ENCODE measurements around the gene ADAM10.
"Not testable (repeated sequence)": the region's sequence is repeated elsewhere in the genome, so short reads cannot be mapped to it uniquely, and the experiment has no call there.

Gene ADAM10, protein sequence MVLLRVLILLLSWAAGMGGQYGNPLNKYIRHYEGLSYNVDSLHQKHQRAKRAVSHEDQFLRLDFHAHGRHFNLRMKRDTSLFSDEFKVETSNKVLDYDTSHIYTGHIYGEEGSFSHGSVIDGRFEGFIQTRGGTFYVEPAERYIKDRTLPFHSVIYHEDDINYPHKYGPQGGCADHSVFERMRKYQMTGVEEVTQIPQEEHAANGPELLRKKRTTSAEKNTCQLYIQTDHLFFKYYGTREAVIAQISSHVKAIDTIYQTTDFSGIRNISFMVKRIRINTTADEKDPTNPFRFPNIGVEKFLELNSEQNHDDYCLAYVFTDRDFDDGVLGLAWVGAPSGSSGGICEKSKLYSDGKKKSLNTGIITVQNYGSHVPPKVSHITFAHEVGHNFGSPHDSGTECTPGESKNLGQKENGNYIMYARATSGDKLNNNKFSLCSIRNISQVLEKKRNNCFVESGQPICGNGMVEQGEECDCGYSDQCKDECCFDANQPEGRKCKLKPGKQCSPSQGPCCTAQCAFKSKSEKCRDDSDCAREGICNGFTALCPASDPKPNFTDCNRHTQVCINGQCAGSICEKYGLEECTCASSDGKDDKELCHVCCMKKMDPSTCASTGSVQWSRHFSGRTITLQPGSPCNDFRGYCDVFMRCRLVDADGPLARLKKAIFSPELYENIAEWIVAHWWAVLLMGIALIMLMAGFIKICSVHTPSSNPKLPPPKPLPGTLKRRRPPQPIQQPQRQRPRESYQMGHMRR

GRCh38 chr15:58749532-58750337 lies at the start of gene ADAM10:
ADAM10 (minus strand) TSS chr15:58749707; CDS start chr15:58749534, 173 bp downstream.
- DNase-seq, result peak; percentile 37 to 100 (median 99)

GRCh38 chr15:58797505-58797904 lies 48.0 kb upstream of the ADAM10 start:
- DNase-seq, result no peak

DNA sequence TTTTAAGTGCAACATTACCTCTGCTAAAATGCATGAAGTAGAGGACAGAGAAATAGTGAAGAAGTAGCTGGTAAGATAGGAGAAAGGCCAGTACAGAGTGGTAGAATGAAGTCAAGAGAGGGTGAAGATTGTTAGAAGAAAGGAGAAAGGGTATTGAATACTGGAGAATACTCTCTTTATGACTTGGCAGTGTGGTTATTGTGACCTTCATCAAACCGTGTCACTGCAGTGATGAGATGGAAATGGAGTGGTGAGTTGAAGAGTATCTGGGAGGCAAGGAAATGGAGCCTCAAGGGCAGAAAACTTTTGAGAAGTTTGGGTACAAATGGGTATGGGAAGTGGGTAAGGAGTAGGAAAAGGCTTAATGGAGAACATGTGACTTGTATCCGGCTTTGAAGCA lies 46.3 kb upstream of the ADAM10 start:
- no peak for DNase-seq

GRCh38 chr15:58793862-58794261 lies 44.4 kb upstream of the ADAM10 start:
- DNase-seq, result no peak

DNA sequence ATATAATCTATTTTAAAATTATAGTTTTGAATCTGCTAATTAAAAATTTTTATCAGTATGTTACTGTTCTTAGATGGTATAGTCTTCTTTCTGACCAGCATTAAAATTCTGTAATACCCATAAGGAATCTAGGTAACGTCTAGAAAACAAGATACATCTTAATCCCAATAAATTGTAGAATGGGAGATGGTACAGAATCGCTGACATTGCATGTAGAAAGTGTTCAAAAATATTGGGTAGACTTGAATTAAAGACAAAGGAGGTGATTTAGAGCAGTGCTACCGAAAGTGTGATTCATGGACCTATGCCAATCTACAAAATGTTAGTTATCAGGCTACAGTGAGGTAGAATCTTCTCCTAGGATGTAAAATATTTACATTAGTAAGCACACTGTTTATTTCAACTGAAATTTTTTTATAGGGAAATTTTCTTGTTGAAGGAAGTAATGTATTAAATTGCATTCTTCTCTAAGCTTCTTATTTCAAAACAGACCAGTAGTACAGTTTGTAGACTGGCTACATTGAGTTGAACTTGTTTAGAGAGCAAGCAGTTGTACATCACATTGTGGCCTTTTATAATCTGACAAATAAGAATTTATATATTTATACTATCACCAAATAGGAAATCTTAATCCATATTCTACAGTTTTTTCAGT lies 38.7 kb upstream of the ADAM10 start:
- DNase-seq, result no peak

DNA sequence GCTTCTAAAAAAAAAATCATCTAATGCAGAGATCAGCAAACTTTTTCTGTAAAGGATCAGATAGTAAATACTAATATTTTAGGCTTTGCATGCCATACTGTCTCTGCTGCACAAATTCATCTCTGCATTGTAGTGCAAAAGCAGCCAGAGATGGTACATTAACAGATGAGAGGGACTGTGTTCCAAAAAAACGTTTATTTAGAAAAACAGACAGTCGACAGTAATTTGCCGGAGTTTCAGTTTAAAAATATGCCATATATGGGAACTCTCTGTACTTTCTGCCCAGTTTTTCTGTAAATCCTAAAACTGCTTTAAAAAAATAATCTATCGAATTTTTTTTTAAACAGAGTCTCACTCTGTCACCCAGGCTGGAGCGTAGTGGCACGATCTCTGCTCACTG lies 35.8 kb upstream of the ADAM10 start:
- no peak for DNase-seq

GRCh38 chr15:58779554-58779953 lies 30.0 kb upstream of the ADAM10 start:
- DNase-seq, result no peak

DNA sequence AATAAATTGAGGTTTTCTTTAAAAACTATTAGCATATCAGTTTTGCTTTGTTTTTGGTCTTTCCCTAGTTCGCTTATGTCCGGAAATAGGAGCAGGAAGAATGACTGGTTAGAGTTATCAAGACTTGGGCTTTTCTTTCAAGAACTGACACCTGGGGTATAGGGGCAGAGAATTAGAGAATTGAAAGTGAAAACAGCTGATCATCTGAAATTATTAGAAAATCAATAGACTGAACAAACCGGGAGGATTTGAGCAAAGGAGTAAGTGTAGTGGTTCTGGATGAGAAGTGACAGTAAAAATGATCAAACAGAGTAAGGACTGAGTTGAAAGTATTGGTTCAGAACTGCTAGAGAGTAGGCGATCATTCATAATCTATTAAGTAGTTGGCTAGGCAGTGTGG lies 27.6 kb upstream of the ADAM10 start:
- DNase-seq, result no peak

- no peak for DNase-seq
These were observed 25.9 kb upstream of the ADAM10 start for GRCh38 chr15:58775402-58775801.

- no peak for DNase-seq
These were observed 23.5 kb upstream of the ADAM10 start for GRCh38 chr15:58773024-58773423.

DNA sequence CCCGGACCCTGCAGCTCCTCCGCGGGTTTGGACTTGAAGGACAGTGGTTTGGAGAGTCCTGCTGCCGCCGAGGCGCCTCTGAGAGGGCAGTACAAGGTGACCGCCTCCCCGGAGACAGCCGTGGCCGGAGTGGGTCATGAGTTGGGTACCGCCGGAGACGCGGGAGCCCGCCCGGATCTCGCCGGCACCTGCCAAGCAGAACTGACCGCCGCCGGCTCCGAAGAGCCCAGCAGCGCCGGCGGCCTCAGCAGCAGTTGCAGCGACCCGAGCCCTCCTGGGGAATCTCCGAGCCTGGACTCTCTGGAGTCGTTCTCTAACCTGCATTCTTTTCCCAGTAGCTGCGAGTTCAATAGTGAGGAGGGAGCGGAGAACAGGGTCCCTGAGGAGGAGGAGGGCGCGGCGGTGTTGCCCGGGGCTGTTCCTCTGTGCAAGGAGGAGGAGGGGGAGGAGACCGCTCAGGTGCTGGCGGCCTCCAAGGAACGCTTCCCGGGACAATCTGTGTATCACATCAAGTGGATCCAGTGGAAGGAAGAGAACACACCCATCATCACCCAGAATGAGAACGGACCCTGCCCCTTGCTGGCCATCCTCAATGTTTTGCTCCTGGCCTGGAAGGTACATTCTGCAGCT lies 22.2 kb upstream of the ADAM10 start:
- DNase-seq, result peak in 41 of 56 donors; percentile 10 to 78 (median 57)

DNA sequence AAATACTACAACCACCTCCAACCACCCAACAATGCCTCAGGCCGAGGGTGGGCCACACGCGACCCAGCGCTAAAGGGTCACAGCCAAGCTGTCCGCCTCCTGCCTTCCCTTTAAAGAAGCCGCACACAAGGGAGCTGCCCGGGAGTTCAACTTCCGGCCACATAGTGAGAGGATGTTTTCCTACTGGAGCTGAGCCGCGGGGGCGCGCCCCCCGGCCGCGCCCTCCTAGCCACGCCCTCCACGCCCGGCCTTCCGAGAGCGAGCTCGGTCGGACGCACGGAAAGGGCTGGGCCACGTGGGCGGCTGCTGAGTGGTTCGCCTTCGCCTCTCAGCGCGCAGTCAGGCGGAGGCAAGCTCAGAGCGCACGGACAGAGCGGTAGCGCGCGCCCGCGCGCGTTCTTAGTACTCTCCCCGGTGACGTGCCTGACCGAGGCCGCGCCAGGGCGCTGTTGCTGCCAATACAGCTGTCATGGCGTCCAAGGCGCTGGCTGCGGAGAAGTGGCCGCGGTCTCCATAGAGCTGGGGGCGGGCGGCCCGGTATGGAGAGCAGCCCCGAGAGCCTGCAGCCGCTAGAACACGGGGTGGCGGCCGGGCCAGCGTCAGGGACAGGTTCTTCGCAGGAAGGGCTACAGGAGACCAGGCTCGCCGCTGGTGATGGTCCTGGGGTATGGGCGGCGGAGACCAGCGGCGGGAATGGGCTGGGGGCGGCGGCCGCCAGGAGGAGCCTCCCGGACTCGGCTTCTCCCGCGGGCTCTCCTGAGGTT lies 21.5 kb upstream of the ADAM10 start, which contains the start of gene MINDY2:
MINDY2 (plus strand) TSS at position 446 of the 764 bp plus-strand sequence; CDS start at position 540, 94 bp downstream.
- peak; percentile 60 to 99 (median 96) for DNase-seq

DNA sequence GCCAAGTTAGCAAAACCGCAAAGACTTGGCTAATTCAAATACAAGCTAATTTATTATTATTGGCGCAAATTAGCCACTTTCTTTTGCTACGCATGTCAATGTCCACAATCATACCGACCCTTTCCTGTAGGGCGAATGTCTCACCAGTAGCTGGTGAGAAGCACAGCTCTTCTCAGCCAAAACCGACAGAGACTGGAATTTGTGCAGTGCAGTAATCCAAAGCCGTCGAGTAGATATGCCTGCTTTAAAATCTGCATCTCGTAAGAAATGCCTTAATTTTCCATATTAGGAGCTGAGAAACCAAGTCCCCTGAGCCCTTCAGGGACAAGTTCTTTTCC lies 21.0 kb upstream of the ADAM10 start:
- DNase-seq, result peak in 3 of 56 donors; percentile 61 to 68 (median 62)

GRCh38 chr15:58768601-58769004 lies 19.1 kb upstream of the ADAM10 start:
- not testable (repeated sequence) for DNase-seq

GRCh38 chr15:58766290-58766689 lies 16.8 kb upstream of the ADAM10 start:
- DNase-seq, result no peak

DNA sequence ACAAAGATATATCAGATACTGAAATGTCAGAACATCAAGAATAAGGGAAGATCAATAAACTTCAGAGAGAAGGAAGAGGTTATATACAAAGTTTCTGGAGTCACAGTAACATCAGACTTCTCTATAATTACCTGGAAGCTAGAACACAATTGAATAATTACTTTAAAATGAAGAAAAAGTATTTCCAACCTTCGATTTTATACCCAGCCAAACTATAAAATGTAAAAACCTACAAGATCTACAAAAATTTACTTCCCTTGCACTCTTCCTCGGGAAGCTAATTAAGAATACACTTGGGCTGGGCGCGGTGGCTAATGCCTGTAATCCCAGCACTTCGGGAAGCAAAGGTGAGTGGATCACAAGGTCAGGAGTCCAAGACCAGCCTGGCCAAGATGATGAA lies 15.0 kb upstream of the ADAM10 start:
- no peak for DNase-seq

DNA sequence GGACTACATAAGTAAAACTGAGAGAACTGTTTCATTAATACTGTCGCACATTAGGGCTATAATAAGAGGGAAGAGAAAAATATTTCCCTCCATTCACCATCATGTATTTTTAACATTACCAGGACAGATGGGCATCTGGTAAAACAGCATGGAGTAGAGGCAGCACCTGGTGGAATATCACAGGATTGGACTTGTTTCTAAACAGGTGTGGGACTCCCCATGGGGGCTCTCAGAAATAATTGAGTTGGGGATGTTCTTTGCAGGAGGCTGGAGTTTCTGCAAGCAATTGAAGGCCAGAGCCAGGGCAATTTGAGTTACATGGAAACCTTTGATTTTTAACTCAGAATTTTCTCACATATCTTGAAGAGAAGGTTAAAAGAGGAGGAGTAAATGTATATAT lies 13.2 kb upstream of the ADAM10 start:
- DNase-seq, result no peak

- no peak for DNase-seq
These were observed 12.8 kb upstream of the ADAM10 start for GRCh38 chr15:58762285-58762684.

- DNase-seq, result no peak
These were observed 11.5 kb upstream of the ADAM10 start for GRCh38 chr15:58761010-58761388.

All from amygdala (tissue), 56 donors.